ENCODE results near the gene LYPD8. TPM values are rescaled to one million over a fixed set of nuclear protein-coding genes. Genes with fewer than 3 reads are reported as not detected.

The LYPD8 gene
- total RNA-seq, 4 donors from 2014 or later: 1.7 TPM; not detected in 3

- H3K4me3 ChIP-seq: no peak overlapping the region
- no peak for DNase-seq
- no peaks in the 10 kb centered on the region for H3K4me1 ChIP-seq
- no peaks in the 10 kb centered on the region for H3K9me3 ChIP-seq
- intact Hi-C loops (cut with DNase I; ENCODE audit: low total_unique reads): no loop called here
- no peak overlapping the region for H3K27ac ChIP-seq
- TF ChIP-seq, protein P1, sequence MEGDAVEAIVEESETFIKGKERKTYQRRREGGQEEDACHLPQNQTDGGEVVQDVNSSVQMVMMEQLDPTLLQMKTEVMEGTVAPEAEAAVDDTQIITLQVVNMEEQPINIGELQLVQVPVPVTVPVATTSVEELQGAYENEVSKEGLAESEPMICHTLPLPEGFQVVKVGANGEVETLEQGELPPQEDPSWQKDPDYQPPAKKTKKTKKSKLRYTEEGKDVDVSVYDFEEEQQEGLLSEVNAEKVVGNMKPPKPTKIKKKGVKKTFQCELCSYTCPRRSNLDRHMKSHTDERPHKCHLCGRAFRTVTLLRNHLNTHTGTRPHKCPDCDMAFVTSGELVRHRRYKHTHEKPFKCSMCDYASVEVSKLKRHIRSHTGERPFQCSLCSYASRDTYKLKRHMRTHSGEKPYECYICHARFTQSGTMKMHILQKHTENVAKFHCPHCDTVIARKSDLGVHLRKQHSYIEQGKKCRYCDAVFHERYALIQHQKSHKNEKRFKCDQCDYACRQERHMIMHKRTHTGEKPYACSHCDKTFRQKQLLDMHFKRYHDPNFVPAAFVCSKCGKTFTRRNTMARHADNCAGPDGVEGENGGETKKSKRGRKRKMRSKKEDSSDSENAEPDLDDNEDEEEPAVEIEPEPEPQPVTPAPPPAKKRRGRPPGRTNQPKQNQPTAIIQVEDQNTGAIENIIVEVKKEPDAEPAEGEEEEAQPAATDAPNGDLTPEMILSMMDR (IDR thresholded peaks at IDR 0.05 in 4 of 5, conservative IDR thresholded peaks at IDR 0.05 in 1 of 5): no peak
- no peak for TF ChIP-seq POLR2A (IDR thresholded peaks at IDR 0.05)
- in situ Hi-C loops (cut with MboI; ENCODE audit: low sequenced_read_pairs in 4 of 4): no loop called here
- ATAC-seq: no peak
- H3K27me3 ChIP-seq: no peaks in the 10 kb centered on the region
- H3K36me3 ChIP-seq: no peaks in the 10 kb centered on the region
Observed at GRCh38 chr1:248703674-248704073, 51.9 kb downstream of the LYPD8 start.

DNA sequence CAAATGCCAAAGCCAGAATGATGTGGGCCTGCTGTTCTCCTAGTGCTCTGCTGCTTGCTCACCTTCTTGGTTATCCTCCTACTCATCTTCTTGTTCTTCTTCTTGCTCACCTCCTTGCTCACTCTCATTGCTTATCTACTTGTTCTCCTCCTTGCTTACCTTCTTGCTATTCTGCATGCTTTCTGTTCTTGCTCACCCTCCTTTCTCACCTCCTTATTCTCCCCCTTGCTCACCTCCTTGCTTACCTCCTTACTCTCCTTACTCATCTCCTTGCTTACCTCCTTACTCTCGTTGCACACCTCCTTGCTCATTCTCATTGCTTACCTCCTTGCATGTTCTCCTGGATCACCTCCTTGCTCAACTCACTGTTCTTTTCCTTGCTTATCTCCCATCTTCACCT, 52.8 kb downstream of the LYPD8 start, which contains the start of gene OR14I1:
Gene OR14I1, minus strand, starts transcription at position 53 of the 400 bp plus-strand sequence.
- DNase-seq: no peak
- in situ Hi-C loops (cut with MboI; ENCODE audit: low sequenced_read_pairs in 4 of 4) (no loop called here), intact Hi-C loops (cut with DNase I; ENCODE audit: low total_unique reads) (no loop called here)
- Histone ChIP-seq H3K4me3 (no peak within 1 kb of the TSS), H3K27me3 (no peaks in the 10 kb centered on the region), H3K9me3 (no peaks in the 10 kb centered on the region), H3K27ac (no peak within 1 kb of the TSS), H3K36me3 (no peaks in the 10 kb centered on the region), H3K4me1 (no peaks in the 10 kb centered on the region)
- no peak for ATAC-seq
- TF ChIP-seq POLR2A (IDR thresholded peaks at IDR 0.05): no peak
- TF ChIP-seq, protein P1 (IDR thresholded peaks at IDR 0.05 in 4 of 5, conservative IDR thresholded peaks at IDR 0.05 in 1 of 5): no peak

DNA sequence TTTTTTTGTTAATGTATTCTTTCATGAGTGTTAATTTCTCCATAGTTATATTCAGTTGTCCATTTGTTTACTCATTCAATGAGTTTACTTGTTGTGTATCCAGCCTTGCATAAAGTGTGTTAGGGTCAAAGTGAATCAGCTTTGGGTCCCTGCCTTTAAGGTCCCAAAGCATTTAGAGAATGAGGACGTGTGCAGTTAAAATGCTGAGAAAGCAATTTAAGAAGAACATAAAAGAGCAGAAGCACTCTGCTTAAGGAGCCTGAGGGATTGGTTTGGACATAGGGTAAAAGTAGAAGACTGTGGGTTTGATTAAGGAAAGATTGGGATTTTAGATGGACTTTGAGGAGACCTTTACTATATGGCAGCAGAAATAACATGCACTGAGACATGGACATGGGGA, 56.5 kb downstream of the LYPD8 start:
- in situ Hi-C loops (cut with MboI; ENCODE audit: low sequenced_read_pairs in 4 of 4): no loop called here
- no peak for DNase-seq
- intact Hi-C loops (cut with DNase I; ENCODE audit: low total_unique reads): no loop called here

DNA sequence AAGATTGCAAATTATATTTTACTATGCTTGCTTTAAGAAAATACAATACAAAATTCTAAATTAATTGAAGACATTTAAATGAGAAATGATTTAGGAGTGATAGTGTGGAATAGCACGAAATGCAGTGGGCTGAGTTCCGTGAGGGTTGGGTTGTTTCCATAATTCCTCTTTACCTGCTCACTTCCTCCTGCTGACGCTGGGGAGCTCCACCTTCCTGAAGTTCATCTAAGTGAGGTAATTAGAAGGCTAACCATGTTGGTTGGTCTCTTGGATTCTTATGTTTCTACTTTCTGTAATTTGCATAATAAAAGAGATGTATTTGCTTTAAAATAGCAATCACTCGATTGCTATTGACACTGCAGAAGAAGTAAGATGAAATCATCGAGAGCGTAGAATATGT, 57.7 kb downstream of the LYPD8 start:
- no peaks in the 10 kb centered on the region for H3K9me3 ChIP-seq
- no peaks in the 10 kb centered on the region for H3K27me3 ChIP-seq
- in situ Hi-C loops (cut with MboI; ENCODE audit: low sequenced_read_pairs in 4 of 4) (no loop called here), intact Hi-C loops (cut with DNase I; ENCODE audit: low total_unique reads) (no loop called here)
- DNase-seq: no peak
- no peaks in the 10 kb centered on the region for H3K4me1 ChIP-seq
- no peak overlapping the region for H3K4me3 ChIP-seq
- TF ChIP-seq, protein P1 (IDR thresholded peaks at IDR 0.05 in 4 of 5, conservative IDR thresholded peaks at IDR 0.05 in 1 of 5): no peak
- no peak for TF ChIP-seq POLR2A (IDR thresholded peaks at IDR 0.05)
- no peaks in the 10 kb centered on the region for H3K36me3 ChIP-seq
- H3K27ac ChIP-seq: no peak overlapping the region
- no peak for ATAC-seq

More for the DNA sequence above, 56.5 kb downstream of the LYPD8 start:
- no peak for ATAC-seq
- H3K9me3 ChIP-seq: no peaks in the 10 kb centered on the region
- no peaks in the 10 kb centered on the region for H3K27me3 ChIP-seq
- no peak overlapping the region for H3K4me3 ChIP-seq
- H3K36me3 ChIP-seq: no peaks in the 10 kb centered on the region
- H3K27ac ChIP-seq: no peak overlapping the region
- TF ChIP-seq, protein P1 (IDR thresholded peaks at IDR 0.05 in 4 of 5, conservative IDR thresholded peaks at IDR 0.05 in 1 of 5): no peak
- TF ChIP-seq POLR2A (IDR thresholded peaks at IDR 0.05): no peak
- no peaks in the 10 kb centered on the region for H3K4me1 ChIP-seq

DNA sequence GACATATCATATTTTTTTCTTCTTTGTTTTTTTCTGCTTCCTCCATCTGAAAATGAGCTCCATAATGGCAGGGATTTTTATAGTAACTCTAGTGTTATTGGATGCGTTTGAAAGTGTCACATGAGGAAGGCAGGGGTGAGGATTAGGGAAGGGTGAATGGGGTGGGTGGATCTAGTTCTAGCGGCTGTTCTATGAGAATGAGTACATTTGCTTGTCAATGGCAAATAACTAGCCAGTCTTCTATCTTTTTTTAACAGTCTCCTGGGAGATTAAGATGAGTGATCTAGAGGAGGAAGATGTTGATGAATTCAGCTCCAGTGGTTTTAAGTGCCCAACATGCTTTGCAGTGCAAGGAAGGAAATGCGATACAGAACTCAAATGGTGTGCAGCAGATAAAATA, 58.8 kb downstream of the LYPD8 start:
- Histone ChIP-seq H3K27ac (no peak overlapping the region), H3K4me3 (no peak overlapping the region), H3K27me3 (no peaks in the 10 kb centered on the region), H3K36me3 (no peaks in the 10 kb centered on the region), H3K4me1 (no peaks in the 10 kb centered on the region), H3K9me3 (no peaks in the 10 kb centered on the region)
- DNase-seq (no peak), ATAC-seq (no peak)
- TF ChIP-seq, protein P1 (IDR thresholded peaks at IDR 0.05 in 4 of 5, conservative IDR thresholded peaks at IDR 0.05 in 1 of 5): no peak
- TF ChIP-seq POLR2A (IDR thresholded peaks at IDR 0.05): no peak
- intact Hi-C loops (cut with DNase I; ENCODE audit: low total_unique reads) (no loop called here), in situ Hi-C loops (cut with MboI; ENCODE audit: low sequenced_read_pairs in 4 of 4) (no loop called here)
